ENCODE measurements around the gene SENP7.
"Not testable (repeated sequence)": the region's sequence is repeated elsewhere in the genome, so short reads cannot be mapped to it uniquely, and the experiment has no call there.

SENP7 gene

DNA sequence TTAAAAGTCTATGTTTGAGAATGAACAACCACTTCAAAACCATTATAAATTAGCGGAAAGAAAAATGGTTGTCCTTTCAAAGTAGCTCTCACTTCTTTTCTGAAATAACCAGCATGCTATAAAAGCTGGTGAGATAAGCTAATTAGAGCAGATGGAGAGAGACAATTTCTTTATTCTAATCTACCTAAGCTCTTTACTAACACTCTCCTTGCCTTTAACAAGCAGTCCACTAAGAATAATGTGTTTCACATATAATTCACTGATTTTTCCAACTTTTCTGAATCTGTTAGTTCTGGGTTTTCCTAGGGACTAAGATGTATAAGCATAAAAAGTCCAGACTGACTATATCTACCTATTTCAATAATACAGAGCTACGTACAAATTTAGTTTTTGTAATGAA lies 192.5 kb downstream of the SENP7 start, which contains the start of gene IMPG2:
TSS of gene IMPG2 (minus strand) at position 101 of the 400 bp plus-strand sequence. CDS start 203 bp downstream, outside the sequence.
- DNase-seq, result no peak

DNA sequence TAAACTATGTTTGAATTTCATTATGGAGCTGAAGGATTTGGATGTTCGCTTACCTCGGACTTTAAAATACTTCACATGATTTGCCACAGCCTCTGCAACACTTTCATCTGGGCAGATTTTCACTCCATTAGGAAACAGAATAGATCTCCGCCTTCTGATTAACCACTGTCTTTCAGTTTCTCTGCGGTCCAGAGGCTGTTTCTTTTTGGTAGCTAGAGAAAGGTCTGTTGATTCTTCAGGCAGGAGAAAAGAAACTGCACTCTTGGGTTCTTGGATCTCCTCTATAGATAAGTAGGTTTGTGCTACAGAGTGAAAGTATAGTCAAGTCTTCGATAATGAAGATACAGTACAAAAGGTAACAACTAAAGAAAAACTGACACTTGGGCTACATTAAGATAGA lies 193.5 kb downstream of the SENP7 start:
- DNase-seq, result no peak

DNA sequence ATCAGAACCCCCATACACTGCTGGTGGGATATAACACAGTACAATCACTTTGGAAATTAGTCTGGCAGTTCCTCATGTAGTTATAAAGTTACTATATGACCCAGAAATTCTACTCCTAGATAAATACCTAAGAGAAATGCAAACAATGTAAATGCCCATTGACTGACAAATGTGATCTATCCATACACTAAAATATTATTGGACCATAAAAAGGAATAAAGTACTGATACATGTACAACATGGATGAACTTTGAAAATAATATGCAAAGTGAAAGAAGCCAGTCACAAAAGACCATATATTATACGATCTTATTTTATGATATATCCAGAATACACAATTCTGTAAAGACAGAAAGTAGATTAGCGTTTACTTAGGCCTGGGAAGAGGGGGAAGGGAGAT lies 200.5 kb downstream of the SENP7 start:
- DNase-seq, result no peak

DNA sequence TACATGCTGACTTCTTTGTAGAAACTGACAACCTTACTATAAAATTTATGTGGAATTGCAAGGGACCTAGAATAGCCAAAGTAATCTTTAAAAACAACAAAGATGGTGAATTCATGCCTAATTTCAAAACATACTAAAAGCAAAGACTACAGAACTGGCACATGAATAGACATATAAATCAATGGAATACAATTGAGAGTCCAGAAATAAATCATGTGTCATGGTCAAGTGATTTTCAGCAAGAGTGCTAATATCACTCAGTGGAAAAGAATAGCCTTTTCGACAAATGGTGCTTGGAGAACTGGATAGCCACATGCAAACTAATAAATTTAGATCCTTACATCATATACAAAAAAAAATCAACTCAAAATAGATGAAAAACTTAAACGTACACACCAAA lies 201.3 kb downstream of the SENP7 start:
- DNase-seq, result no peak

DNA sequence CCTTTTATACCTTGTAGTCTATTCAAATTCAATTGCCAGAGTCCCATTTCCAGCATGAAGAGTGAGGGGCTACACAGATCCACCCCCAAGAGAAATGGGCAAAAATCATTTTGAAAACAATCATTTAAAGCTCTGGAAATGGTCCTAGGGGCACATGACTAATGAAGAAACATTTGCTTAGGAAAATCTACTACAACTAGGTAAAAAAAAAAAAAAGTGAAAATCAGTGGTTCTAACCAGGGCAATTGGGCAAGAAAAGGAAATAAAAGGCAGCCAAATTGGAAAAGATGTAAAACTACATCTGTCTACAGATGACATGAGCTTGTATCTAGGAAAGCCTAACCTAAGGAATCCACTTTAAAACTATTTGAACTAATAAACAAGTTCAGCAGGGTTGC lies 202.0 kb downstream of the SENP7 start:
- DNase-seq, result no peak

DNA sequence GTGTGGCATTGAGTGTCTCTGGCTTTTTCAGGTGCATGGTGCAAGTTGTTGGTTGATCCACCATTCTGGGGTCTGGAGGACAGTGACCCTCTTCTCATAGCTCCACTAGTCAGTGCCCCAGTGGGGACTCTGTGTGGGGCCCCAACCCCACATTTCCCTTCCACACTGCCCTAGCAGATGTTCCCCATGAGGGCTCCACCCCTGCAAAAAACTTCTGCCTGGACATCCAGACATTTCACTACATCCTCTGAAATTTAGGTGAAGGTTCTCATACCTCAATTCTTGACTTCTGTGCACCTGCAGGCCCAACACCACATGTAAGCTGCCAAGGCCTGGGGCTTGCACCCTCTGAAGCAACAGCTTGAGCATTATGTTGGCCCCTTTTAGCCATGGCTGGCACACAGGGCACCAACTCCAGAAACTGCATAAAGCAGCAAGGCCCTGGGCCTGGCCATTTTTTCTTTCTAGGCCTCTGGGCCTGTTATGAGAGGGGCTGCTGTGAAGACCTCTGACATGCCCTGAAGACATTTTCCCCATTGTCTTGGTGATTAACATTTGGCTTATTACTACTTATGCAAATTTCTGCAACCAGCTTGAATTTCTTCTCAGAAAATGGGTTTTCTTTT lies 204.8 kb downstream of the SENP7 start:
- DNase-seq, result not testable (repeated sequence)

DNA sequence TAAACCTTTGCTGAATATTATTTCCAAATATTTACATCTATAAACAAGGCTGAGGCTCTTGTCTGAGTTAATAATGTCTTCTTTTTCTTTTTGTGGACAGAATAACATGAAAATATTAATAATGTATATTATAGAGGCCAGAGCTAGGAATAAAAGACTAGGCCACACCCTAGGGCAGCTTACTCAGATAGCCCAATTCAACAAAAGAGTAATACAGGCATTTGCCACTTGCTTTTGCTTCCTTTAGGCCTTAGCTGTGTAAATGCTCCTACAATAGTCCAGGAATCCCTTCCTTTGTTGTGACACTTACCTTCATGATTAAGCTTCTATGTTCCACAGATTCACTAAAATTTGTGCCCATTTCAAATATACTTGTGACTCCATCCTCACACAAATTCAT lies 209.2 kb downstream of the SENP7 start:
- no peak for DNase-seq

DNA sequence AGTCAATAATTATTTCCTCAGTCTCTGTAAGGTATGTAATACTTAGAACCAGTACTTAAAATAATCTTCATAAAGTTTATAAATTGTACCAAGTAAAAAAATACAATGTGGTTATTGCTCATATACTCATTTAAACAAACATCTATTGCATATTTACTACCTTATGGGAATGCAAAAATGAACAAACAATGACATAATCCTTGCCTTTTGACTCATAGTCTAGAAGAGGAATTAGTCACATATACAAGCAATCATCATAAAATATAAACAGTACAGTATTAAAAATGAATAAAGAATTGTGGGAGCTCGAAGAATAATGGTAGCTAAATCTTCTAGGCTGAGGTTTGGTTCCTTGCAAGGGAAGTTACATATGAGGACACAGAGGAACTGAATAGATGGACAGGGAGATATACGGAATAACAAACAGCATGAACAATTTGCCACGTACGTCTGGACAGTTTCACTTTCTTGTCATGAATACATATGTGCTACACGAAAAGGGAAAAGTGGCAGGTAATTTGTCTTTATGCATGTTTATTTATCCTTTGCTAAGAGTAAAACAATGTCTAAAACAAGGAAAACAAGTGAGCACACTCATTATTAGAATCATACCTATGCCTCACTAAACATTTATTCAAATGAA lies 209.8 kb downstream of the SENP7 start:
- no peak for DNase-seq

DNA sequence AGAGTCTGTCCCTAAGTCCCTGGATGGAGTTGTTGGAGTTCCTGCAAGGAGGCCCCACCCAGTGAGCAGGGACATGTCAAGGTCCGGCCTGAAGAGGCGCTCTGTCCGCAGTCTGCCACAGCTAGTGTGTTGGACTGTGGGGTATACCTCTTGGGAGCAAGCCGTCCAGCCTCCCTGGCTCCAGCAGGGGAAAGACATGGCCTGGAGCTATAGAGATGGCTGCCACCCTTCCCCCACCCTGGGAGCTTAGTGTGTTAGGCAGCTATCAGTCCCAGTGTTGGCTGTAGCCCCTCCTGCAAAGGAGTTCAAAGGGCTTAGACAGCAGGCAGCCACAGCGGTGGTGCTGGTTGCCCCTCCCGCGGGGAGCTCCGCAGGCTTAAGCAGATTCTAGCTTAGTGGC lies 212.9 kb downstream of the SENP7 start:
- DNase-seq, result no peak

DNA sequence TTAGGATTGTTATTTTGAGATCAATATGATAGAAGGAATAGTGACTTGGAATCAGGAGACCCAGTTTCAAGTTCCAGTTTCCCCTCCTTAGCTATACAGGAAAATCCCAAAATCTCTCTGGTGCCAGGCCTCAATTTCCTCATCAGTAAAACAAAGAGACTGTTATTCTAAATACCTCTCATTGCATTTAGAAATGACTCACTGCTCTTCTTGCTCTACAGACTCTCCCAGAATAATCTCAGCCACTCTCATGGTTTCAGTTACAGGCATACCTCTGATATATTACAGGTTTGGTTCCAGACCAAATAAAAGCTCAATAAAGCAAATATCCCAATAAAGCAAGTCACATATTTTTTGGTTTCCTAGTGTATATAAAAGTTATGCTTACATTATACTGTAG lies 221.0 kb downstream of the SENP7 start:
- DNase-seq, result no peak

DNA sequence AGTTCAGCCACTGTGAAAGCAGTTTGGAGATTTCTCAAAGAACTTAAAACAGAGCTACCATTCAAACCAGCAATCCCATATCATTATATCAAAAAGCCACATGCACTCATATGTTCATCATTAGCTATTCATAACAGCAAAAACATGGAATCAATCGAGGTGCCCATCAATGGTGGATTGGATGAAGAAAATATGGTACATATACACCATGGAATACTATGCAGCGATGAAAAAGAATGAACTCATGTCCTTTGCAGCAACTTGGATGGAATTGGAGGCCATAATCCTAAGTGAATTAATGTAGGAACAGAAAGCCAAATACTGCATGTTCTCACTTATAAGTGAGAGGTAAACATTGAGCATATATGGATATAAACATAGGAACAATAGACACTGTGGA lies 224.7 kb downstream of the SENP7 start:
- DNase-seq, result no peak

DNA sequence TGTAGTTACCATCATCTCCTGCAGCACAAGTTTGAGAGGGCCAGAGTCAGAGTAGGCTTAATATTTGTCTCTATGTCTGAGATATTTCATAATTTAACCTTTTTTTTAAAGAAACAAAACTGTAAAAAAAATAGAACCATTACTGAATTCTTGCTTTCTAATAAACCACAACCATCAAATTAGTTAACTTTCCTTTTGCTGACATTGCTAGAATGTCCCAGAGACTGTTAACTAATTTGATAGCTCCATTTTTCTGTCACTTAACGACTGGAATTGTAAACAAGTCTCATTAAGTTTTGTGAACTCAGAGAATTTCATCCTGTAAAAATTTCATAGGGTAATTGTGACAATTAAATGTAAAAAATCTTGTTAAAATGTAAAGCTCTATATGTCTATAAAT lies 228.3 kb downstream of the SENP7 start:
- DNase-seq, result no peak

DNA sequence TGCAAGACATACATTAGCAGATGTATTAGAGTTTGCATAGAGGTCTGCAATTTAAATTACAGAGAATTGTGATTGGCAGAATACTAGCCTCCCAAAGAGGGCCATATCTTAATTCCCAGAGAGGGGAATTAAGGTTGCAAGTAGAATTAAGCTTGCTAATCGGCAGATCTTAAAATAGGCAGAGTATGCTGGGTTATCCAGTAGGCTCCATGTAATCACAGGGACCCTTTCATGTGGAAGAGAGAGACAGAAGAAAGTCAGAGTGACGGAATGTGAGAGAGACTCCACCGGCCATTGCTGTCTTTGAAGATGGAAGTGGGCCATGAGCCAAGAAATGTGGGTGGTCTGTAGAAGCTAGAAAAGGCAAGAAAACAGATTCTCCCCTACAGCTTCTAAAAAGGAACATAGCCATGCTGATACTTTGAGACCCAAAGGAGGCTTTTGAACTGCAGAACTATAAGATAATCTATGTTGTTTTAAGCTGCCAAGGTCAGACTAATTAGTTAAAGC lies 231.4 kb downstream of the SENP7 start:
- DNase-seq, result no peak

DNA sequence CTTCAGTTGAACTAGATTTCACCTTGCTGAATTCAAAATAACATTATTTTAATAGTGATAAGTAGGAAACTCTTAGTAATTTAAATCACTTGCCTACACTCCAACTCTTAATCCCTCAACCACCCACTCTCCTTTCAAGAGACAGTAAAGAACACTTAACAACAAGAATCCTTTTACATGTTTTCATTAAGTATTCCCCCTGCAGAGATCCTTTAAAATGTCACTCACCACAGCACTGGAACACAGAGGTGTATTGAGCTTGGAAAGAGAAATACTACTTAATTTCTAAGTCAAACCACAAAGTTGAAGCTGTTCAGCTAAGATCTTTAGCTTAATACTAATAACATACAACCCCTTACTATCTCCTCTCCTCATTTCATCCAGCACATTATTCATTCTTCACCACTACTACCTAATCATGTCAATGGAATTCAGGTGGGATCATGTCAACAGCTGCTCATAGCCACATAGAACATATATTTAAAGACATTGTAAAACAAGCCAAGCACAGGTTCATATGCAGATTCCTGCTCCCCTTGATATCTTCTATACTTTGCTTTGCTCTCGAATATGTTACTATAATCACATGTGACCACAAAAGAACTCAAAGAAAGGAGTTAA lies 233.1 kb downstream of the SENP7 start:
- DNase-seq, result no peak

DNA sequence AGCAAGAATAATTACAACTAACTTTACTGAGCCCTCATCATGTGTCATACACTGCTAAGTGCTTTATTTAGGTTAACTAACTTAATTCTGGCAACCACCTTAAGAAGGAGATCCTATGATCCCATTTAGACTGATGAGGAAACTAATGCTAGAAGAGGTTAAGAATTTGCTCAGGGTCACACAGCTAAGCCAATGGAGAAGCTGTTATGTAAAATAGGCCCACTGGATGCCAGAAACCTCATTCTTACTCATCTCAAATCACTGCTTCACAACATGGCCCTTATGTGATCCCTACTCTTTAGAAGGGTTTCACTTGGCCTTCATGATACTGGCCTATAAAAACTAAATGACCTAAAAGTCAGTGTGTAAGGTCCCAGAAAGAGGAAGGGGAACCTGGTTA lies 233.8 kb downstream of the SENP7 start:
- DNase-seq, result no peak

DNA sequence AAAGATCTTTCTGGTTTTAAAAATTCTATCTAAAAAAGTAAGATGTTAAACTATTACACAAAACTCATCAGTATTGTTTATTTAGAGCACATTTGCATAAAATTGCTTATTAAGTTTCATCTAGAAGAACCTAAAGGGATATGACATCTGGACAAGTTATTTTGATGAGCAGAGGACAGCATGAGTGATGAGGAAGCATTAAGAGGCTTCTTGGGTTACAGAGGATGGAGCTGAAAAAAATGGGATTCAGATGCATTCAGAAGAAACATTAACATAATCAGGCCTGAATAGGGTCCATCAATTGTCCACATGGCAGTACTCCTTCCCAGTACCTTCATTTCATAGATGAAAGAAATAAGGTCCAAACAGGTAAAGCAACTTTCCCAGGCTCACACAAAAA lies 234.3 kb downstream of the SENP7 start:
- no peak for DNase-seq
